OCI-M2 (cell line): Measurements from ENCODE around the gene MEST.
"Not testable (repeated sequence)": the region's sequence is repeated elsewhere in the genome, so short reads cannot be mapped to it uniquely, and the experiment has no call there.

Source experiments
- DNase-seq: peaks from one replicate; lab custom pipeline; 2025; ENCODE audit not compliant: unreplicated experiment; lab: John Stamatoyannopoulos, UW

Gene MEST, protein sequence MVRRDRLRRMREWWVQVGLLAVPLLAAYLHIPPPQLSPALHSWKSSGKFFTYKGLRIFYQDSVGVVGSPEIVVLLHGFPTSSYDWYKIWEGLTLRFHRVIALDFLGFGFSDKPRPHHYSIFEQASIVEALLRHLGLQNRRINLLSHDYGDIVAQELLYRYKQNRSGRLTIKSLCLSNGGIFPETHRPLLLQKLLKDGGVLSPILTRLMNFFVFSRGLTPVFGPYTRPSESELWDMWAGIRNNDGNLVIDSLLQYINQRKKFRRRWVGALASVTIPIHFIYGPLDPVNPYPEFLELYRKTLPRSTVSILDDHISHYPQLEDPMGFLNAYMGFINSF

DNA sequence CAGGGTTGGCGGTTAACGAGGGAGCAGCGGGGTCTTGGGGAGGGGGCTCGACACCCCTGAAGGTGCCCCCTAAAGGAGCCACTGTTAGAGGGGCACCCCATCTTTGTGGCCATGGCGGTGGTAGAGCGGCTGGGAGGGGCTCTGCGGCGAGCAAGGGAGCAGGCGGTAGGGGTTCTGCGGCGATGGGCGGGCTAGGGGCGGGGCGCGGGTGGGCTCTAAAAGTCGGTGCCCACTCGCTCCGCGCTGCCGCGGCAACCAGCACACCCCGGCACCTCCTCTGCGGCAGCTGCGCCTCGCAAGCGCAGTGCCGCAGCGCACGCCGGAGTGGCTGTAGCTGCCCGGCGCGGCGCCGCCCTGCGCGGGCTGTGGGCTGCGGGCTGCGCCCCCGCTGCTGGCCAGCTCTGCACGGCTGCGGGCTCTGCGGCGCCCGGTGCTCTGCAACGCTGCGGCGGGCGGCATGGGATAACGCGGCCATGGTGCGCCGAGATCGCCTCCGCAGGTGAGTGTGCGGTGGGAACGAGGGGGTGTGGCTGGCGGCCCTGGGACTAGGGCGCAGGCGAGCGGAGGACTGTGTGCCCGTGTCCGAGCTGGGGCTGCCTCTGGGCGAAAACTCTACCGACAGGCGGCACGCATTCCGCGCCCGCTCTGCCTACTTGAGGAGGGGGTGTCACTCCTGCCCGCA is at the start of gene MEST:
MEST (plus strand) TSS at position 245 of the 682 bp plus-strand sequence; CDS start at position 474, 229 bp downstream.
- DNase-seq = no peak

DNA sequence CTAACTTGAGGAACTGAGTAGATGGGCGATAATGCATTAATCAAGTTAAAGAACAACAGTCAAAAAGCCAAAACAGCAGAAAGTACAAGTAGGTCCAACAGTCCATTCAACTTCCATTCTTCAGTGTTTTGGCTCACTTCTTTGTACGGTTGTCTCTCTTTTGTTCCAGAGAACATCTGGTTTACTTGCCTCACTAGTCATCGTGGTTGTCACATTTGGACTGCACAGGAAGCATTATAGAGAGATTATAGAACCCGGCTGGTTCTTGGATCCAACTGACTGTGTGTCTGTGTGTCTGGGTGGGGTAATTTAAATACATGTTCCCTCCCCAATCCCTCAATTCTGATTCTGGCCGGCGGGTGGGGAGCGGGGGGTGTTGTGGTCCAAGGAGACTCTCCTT is 49.3 kb upstream of the MEST start:
- no peak for DNase-seq

DNA sequence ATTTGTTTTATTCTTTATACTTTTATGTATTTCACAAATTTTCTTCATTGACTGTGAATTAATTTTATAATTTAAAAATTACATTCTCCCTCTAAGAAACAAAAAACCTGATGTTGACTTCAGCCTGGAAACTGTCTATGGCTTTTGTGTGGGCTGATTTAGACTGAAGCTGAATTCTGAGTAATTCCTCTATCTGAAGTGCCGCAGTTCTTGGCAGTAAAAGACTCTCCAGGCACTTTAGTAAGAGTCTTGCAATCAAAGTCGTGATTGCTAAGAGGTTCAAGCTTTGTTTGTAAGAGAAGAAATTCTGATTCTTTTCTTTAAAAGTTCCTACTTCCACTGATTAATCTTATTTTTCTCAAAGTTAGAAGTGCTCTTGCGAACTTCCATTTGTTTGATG is 47.7 kb upstream of the MEST start:
- no peak for DNase-seq

DNA sequence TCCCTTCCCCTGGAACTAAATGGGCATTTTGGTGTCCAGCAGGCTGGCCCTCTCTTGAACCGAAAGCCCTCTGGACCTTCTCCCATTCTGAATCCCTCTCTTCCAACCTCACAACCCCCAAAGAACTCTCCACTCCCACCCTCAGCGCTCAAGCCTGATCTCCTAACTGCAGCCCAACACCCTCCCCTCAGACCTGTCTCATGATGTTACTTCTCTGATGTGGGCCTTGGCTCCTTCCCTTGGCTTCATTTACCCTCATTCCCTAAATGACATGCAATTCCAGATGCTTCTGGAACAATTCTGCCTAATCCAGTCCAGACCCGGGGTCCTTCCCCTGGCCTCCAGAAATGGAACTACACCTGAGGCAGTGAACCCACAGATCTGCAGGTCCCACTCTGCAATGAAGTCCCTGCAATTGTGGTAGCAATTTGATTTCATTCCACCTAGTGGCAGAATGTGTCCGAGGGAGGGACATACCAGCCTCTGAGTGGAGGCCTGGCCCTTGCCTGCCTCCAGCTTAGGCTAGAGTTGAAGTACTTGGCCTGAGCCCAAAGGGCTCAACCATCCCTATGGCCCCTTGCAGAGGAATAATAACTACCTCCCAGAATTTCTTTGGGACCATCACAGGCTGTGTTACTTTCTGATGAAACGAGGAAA is 47.0 kb upstream of the MEST start:
- DNase-seq = no peak

DNA sequence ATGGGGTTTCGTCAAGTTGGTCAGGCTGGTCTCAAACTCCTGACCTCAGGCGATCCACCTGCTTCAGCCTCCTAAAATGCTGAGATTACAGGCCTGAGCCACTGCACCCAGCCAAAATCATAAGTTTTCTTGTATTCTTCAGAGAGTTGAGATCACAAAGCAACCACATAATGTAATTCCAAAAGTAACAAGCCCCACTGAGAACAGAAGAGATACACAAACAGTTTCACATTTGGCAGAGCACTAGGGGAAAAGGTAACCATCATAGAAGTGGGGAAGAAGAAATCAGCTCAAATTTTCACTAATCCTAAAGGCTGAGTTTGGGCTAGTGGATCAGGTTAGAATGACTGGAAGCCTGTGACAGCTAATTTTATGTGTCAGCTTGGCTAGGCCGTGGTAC is 45.6 kb upstream of the MEST start:
- no peak for DNase-seq

DNA sequence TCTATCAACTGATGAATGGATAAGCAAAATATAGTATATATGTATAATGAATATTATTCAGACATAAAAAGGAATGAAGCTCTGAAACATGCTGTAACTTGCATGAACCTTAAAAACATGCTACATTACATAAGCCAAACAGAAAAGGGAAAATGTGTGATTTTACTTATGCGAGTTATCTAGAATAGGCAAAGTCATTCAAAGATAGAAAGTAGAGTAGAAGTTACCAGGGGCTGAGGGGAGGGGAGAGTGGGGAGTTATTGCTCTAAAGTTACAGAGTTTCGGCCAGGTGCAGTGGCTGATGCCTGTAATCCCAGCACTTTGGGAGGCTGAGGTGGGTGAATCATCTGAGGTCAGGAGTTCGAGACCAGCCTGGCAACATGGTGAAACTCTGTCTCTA is 40.5 kb upstream of the MEST start:
- not testable (repeated sequence) for DNase-seq

DNA sequence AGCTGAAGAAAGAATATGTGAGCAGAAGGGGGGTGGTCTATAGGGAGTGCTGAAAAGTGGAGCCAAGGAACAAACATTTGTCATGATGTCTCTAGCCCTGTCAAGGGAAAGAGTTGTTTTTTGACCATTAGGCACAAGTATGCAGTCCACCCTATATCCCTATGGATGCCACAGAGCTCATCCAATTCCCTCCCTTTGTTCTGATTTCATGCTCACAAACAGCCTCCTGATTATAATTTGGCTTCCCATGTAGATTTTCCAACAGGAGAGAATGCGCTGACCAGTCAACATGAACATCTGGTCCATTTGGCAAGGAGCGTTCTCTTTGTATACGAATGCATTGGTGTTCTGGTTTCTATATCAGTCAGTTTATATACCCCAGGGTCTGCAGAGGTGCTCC is 38.9 kb upstream of the MEST start:
- no peak for DNase-seq

DNA sequence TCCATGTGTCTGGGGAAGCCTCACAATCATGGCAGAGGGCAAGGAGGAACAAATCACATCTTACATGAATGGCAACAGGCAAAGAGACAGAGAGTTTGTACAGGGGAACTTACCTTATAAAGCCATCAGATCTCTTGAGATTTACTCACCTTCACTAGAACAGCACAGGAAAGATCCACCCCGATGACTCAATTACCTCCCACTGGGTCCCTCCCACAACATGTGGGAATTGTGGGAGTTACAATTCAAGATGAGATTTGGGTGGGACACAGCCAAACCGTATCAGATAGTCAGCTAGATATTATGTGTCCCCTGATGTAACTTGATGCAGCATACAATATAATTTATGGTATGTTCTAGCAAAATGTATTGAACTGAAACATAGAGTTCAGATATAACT is 36.9 kb upstream of the MEST start:
- no peak for DNase-seq

DNA sequence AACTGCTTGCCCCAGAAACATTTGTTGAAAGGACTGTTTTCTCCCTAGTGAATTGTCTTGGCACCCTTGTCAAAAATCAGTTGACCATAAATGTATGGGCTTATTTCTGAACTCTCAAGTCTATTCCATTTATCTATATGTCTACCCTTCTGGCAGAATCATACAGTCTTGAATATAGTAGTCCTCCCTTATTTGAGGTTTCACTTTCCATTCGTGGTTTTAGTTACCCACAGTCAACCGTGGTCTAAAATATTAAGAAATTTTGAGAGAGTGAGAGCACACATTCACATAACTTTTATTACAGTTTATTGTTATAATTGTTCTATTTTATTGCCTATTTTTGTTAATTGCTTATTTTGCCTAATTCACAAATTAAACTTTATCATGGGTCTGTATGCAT is 33.6 kb upstream of the MEST start:
- no peak for DNase-seq

DNA sequence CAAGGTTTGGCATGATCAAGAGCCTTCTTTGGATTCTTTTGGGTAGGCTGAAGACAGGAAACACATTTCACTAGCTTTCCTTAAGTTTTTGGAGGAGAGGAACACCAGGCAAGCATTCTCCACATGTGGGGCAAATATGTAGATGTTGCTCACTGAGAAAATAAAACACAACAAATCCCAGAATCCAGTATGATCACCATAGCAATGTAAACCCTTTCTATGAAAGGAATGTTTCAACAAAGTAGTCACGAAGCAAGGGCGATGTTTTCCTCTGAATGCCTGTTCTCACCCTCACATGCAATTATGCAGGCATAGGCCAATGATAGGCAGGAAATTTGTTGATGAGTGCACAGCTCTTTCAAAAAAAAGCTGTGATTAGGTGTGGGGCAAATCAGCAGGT is 30.6 kb upstream of the MEST start:
- DNase-seq = no peak

DNA sequence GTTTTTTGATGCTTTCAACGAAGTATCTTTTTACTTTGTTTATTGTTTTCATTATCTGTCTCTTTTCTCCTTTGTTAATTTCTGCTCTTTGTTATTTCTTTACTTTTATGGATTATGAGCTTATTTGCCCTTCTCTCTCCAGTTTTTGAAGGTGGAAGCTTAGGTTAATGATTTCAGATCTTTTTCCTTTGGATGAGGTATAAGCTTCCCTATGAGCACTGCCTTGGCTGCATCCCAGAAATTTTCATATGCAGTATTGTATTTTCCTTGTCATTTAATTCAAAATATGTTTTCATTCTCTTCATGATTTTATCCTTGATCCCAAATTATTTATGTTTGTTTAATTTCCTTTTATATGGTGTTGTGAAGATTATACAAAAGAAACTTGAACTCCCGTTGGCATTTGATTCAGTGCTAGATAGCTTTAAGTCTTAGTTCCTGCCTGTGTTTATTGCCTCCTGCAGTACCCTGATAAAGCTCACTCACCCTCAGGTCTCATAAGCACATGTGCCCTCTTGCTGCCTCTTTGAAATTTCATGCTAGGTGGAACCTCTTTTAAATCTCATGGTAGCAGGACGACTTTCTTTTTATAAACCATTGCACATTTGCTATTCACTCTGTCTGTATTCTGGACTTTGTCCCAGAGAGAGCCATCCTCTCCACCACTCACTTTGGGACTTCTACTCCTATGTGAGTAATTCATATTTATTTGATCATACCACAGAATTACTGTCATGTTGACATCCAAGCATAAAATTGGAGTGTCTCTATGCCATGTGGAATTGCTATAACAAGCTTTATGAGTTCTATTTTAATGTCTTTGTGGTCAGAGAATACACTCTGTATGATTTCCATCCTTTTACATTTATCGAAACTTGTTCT is 28.1 kb upstream of the MEST start:
- peak; percentile 46 for DNase-seq

DNA sequence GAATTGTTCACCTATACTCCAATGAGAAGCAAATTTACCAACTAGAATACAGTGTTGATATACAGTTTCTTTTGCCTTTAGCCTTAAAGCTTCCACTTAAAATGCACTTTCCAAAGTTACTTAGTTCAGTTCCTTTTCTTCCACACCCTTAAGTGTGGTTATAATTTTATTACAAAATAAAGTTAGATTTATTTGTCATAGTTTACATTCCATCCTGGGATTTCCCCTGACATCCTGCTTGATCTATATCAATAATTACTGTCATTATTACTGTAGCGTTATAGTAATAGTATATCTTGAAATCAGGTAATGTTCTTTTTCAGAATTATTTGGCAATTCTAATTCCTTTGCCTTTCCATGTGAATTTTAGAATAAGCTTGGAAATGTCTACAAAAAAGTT is 23.3 kb upstream of the MEST start:
- DNase-seq = no peak

DNA sequence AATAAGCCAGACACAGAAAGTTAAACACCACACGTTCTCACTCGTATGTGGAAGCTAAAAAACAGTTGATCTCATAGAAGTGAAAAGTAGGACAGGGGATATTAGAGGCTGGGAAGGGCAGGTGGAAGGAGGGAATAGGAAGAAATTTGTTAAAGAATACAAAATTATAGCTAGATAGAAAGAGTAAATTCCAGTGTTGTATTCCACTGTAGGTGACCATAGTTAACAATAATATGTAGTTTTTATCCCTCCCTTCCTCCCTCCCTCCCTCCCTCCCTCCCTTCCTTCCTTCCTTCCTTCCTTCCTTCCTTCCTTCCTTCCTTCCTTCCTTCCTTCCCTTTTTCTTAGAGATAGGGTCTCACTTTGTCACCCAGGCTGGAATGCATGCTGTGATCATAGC is 19.9 kb upstream of the MEST start:
- DNase-seq = no peak

DNA sequence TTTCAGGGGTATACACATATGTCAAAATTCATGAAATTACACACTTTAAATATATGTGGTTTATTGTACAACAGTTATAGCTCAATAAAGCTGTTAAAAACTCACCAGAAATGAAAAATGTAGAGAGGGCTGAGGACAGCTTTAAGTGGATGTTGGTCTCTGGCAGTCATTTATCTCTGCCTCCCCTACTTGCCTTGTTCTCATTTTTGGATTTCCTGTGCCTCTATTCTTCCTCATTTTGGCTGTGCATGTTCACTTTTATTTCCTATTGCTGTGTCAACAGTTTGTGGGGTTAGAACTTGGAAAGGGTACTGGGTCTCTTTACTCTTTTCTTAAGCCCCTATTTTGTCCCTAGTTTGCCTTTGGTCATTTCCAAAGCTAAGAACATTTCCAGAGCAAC is 18.6 kb upstream of the MEST start:
- no peak for DNase-seq

DNA sequence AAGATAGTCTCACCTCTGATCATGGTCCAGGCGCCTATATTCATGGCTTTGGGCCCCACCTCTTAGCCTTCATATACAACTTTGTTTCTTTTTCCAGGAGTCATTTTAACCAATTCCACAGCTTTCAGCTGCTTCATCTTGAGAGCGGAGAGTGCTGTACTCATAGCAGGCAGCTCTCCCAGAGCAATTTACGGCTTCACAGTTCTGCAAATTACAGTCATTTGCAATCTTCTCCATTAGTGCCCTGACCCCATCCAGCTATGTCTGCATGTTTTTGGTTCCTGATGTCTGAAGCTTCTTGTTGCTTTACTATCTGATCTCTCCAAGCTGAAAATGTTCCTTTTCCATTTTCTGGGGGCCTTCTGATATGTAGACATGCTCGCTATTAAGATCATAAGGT is 18.0 kb upstream of the MEST start:
- DNase-seq = no peak

DNA sequence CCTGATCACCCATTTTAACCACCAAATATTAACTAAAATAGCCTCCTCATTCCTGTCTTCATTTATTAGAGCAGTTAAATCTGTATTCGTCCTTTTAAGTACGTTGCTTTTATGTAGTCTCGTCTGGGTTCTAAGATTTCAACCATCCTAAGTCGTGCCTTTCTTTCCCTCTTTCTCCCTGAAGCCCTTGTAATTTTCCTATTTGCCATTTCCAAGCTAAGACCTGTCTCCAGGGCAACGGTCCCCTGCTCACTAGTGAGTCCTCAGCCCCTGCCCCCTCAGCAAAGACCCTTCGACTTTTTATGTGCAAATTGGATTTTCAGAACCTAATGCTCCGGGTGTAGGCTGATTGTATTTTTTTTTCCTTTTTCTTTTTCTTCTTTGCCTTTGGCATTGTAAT is 16.1 kb upstream of the MEST start:
- no peak for DNase-seq

DNA sequence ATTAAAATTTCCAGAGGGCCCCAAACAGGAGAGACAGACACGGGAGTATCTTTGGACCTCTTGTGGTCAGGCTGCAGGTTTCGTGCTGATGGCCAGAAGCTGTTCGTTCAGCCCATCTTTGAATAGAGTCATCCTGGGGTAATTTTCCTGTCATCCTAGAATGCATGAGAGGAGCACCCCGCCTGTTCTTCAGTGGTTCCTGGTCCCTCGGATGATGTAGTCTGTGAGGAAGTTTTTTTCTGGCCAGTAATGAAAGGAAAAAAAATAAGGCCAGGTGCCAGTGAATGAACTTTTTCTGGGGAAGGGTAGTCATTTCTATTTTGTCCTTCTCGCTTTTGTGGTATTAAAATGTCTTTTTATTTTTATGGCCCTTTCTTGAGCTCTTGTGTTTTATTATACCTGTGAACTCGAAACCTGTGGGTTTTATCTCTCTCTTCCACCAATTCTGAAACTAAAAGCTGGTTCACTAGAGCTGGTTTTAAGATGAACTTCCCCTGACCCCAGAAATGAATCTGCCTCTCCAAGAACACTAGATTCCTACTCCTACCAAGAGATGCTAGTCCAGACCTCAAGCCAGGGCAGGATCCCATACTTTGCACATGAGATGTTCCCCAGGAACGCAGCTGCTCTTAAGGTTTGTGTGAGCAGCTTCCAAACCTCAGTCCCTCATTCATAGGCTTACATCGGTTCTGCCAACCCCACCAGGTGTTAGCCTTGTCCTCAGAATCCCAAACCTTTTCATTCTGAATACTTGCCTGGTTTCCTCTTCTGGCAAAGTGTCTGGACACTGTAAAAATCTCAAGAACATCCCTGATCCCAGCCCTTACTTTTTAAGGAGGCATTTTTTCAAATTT is 15.4 kb upstream of the MEST start:
- no peak for DNase-seq

DNA sequence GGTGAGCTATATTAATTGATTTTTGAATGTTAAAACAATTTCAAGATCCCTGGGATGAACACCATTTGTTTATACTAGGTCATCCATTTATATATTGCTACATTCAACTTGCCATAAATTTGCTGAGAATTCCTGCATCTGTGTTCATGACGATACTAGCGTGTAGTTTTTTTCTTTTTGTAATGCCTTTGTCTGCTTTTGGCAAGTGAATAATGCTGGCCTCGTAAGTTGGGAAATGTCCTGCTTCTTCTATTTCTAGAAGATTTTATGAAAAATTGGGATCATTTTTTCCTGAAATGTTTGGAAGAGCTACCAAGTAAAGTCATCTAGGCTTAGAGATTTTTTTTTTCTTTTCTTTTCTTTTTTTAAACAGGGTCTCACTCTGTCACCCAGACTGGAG is 12.9 kb upstream of the MEST start:
- DNase-seq = no peak

DNA sequence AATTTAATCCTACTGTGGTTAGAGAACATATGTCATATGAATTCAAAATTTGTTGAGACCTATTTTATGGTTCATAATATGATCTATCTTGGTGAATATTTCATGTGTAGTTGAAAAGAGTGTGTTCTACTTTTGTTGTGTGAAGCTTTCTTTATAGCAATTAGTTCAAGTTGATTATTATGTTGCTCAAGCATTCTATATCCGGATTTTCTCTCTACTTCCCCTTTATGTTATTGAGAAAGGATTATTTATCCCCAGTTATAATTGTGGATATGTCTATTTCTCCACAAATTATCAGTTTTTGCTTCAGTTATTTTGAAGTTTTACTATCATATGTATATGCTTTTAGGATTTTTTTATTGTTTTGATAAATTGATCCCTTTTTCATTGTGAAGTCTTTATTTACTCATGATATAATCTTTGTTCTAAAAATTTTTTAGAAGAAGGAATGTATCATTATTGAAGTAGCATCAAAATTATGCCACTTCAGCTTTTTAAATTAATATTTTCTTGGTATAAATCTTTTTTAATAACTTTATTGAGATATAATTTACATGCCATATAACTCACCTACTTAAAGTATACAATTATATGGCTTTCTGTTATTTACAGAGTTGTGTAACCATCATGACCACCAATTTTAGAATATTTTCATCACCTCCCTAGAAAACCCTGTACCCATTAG is 12.0 kb upstream of the MEST start:
- no peak for DNase-seq

DNA sequence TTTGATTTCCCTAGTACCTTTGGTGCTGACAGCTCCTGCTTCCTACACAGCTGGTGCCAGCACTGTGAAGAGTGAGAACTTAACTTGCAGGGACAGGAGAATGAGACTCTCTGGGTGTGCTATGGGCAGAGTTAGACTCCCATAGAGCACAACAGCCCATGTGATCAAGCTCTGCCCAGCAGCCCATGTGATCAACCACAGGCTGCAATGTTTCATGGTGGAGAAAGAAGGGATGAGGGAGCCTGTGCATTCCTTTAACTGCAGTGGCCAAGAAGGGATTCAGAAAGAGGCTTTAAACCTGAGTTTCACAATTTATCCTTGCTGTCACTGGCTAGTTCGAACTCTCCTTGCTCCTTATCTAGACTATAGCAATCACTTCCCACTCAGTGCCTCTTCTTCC is 10.0 kb upstream of the MEST start:
- DNase-seq = no peak
